Endodermal cell (in vitro differentiated cells): Measurements from ENCODE around the gene RPTOR. TPM values are rescaled to one million over a fixed set of nuclear protein-coding genes. Genes with fewer than 3 reads are reported as not detected.

Source experiments
- DNase-seq: peaks from one replicate; pipeline ENCODE4 v3.0.0-alpha.2; 2017
- H3K27ac ChIP-seq: 2 replicates; pipeline ENCODE4 v1.5.1; 2013; ENCODE audit warnings: mild to moderate bottlenecking, low read depth, low read length, moderate library complexity
- H3K27me3 ChIP-seq: 2 replicates; pipeline ENCODE4 v1.6.1; 2013; ENCODE audit warnings: mild to moderate bottlenecking, low read length, moderate library complexity; ENCODE audit not compliant: insufficient read depth, control insufficient read depth, poor library complexity, severe bottlenecking
- H3K36me3 ChIP-seq: 2 replicates; pipeline ENCODE4 v1.7.0; 2013; ENCODE audit warnings: mild to moderate bottlenecking, low read length, moderate library complexity; ENCODE audit not compliant: control insufficient read depth, insufficient read depth
- H3K4me1 ChIP-seq: one replicate; pipeline ENCODE4 v1.7.0; 2013; ENCODE audit warnings: low read length; ENCODE audit not compliant: control insufficient read depth, insufficient read depth
- H3K4me3 ChIP-seq: 2 replicates; pipeline ENCODE4 v1.5.1; 2013; ENCODE audit warnings: mild to moderate bottlenecking, low read length, moderate library complexity
- H3K9ac ChIP-seq: 2 replicates; pipeline ENCODE4 v1.6.1; 2013; ENCODE audit warnings: mild to moderate bottlenecking, low read length, moderate library complexity; ENCODE audit not compliant: poor library complexity, severe bottlenecking; ENCODE audit errors: extremely low read depth
- H3K9me3 ChIP-seq: 2 replicates; pipeline ENCODE4 v1.6.1; 2013; ENCODE audit warnings: mild to moderate bottlenecking, low read length, moderate library complexity; ENCODE audit not compliant: control insufficient read depth
- H3K27ac Mint-ChIP-seq: 2 replicates; pipeline ENCODE4 v1.8.0; 2020; ENCODE audit warnings: mixed read lengths
- H3K27me3 Mint-ChIP-seq: 2 replicates; pipeline ENCODE4 v1.8.0; 2021; ENCODE audit warnings: mild to moderate bottlenecking, mixed read lengths; ENCODE audit not compliant: insufficient read depth
- H3K36me3 Mint-ChIP-seq: 2 replicates; pipeline ENCODE4 v1.8.0; 2020; ENCODE audit warnings: low read depth, mixed read lengths
- H3K4me1 Mint-ChIP-seq: 2 replicates; pipeline ENCODE4 v1.8.0; 2020; ENCODE audit warnings: mixed read lengths
- H3K4me3 Mint-ChIP-seq: 2 replicates; pipeline ENCODE4 v1.8.0; 2020; ENCODE audit warnings: mild to moderate bottlenecking, moderate library complexity, mixed read lengths
- H3K9me3 Mint-ChIP-seq: 2 replicates; pipeline ENCODE4 v1.8.0; 2020; ENCODE audit warnings: mild to moderate bottlenecking, mixed read lengths
- CTCF ChIP-seq: fragments of 200-600 bp; sonication (generic); conservative IDR thresholded peaks from 2 replicates; pipeline ENCODE4 v1.5.0; 2021; ENCODE audit warnings: antibody characterized with exemption, mild to moderate bottlenecking
- WGBS, 2 experiments: methylation state at CpG; one replicate each; pipeline versions ENCODE4 v1.1.5 to v1.1.7; 2013; ENCODE audit warnings: missing lambda C conversion rate in 2 of 2, mixed read lengths in 1 of 2; ENCODE audit not compliant: insufficient coverage in 1 of 2, insufficient read length in 1 of 2; 5-methylcytosine and 5-hydroxymethylcytosine counted together
- total RNA-seq, 2 donors: library from RNA; stranded (reverse); fragmentation: NEBNext Ultra II Directional in 1 of 2; extraction: Animal tissue kit (Norgen Biotek cat#: 25700) in 1 of 2; gene quantifications; 2 replicates in 1 of 2; 3 replicates in 1 of 2; pipeline ENCODE4 v1.2.1, GENCODE V29; 2021

The RPTOR gene
- total RNA-seq, 2 donors from 2014 or later = 45.1 to 53.4 TPM

DNA sequence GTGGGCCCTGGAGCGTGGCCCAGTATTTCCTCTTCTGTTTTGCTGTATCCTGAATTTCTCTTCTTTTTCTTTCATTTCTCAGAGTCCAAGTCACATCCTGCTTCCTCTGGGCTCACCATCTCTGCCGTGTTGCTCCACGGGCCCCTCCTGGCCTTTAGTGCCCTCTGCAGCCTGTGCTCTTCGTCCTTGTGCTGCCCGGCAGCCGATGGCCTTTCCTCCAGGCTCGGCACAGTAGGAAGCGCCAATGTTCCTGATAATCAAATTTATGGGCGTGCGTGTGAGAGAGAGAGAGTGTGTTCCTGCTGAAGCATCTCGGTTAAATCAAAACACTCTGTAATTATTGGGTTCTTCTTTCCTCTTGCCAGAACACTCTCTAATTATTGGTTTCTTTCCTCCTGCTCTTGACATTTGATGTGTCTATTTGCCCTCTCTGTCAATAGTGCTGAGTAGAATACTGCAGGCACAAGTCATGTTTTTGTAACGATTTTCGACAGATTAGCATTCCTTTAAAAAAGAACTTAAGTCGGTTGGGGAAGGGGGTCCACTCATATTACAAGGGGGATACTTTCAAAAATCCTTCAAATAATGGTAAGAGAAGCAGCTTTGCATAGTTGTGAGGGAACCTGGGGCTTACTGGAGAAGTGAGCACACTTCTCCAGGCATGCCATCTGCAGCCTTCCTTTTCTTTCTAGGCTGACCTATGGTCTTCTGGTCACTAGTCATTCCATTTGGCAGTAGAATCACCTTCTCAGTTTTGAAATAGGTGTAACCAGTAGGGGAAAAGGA, 126.6 kb downstream of the RPTOR start:
- H3K27me3 Mint-ChIP-seq = no peaks in the 10 kb centered on the region
- TF ChIP-seq CTCF = no peak
- Histone ChIP-seq H3K9ac (no peak overlapping the region), H3K27ac (no peak overlapping the region), H3K9me3 (no peaks in the 10 kb centered on the region), H3K4me1 (peaks cover 14% of the 10 kb centered on the region), H3K4me3 (no peak overlapping the region), H3K27me3 (no peaks in the 10 kb centered on the region), H3K36me3 (peaks cover 6% of the 10 kb centered on the region)
- no peaks in the 10 kb centered on the region for H3K9me3 Mint-ChIP-seq
- peaks cover 27% of the 10 kb centered on the region for H3K4me1 Mint-ChIP-seq
- H3K27ac Mint-ChIP-seq = peak overlapping the region; percentile 30
- DNase-seq = no peak
- peaks cover 2% of the 10 kb centered on the region for H3K36me3 Mint-ChIP-seq
- WGBS, 2 experiments = 88 to 92% methylated on average over 10 to 14 of the region's 14 CpGs
- H3K4me3 Mint-ChIP-seq = no peak overlapping the region

- H3K4me1 Mint-ChIP-seq = peaks cover 27% of the 10 kb centered on the region
These were observed 127.1 kb downstream of the RPTOR start for GRCh38 chr17:80671825-80672110.

DNA sequence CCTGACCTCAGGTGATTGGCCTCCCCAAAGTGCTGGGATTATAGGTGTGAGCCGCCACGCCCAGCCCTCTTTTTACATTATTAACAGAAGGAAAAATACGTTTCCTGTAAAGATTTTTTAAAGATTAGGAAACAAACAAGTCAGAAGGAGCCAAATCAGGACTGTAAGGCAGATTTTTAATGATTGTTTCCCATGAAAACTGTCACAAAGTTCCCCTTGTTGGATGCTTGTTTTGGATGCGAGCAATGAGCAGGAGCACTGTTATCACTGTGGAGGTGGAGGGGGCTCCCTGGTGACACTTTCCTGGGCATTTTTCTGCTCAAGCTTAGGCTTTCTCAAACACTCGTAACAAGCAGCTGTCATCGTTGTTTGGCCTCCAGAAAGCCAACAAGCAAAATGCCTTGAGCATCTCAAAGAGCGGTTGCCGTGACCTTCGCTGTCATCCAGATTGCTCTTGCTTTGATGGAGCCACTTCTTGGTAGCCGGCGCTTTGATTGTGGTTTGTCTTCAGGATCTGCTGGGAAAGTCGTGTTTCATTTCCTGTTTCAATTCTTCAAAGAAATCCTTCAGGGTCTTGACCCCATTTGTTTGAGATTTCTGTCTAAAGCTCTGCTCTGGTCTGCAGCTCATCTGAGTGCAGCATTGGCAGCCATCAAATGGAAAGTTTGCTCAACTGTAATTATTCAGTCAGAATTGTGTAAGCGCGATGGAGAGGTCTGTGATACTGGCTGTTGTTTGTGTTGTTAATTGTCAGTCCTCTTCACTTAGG, 128.7 kb downstream of the RPTOR start:
- no peaks in the 10 kb centered on the region for H3K9me3 Mint-ChIP-seq
- peaks cover 14% of the 10 kb centered on the region for H3K4me1 Mint-ChIP-seq
- H3K36me3 Mint-ChIP-seq = peaks cover 2% of the 10 kb centered on the region
- Histone ChIP-seq H3K36me3 (no peaks in the 10 kb centered on the region), H3K4me3 (no peak overlapping the region), H3K9me3 (no peaks in the 10 kb centered on the region), H3K9ac (no peak overlapping the region), H3K4me1 (peaks cover 5% of the 10 kb centered on the region), H3K27me3 (no peaks in the 10 kb centered on the region), H3K27ac (peak overlapping the region; percentile 14)
- 80 to 90% methylated on average over 12 to 14 of the region's 14 CpGs for WGBS, 2 experiments
- no peak for TF ChIP-seq CTCF
- no peaks in the 10 kb centered on the region for H3K27me3 Mint-ChIP-seq
- DNase-seq = peak; percentile 45
- no peak overlapping the region for H3K27ac Mint-ChIP-seq
- H3K4me3 Mint-ChIP-seq = no peak overlapping the region

More at GRCh38 chr17:80671825-80672110, 127.1 kb downstream of the RPTOR start:
- Histone ChIP-seq H3K9me3 (no peaks in the 10 kb centered on the region), H3K4me3 (no peak overlapping the region), H3K4me1 (peaks cover 14% of the 10 kb centered on the region), H3K9ac (no peak overlapping the region), H3K27me3 (no peaks in the 10 kb centered on the region), H3K27ac (no peak overlapping the region), H3K36me3 (peaks cover under 1% of the 10 kb centered on the region)
- Mint-ChIP-seq H3K27me3 (no peaks in the 10 kb centered on the region), H3K36me3 (peaks cover 2% of the 10 kb centered on the region), H3K4me3 (no peak overlapping the region), H3K27ac (no peak overlapping the region), H3K9me3 (no peaks in the 10 kb centered on the region)
- WGBS, 2 experiments = 97 to 100% methylated on average over 5 of the region's 5 CpGs
- TF ChIP-seq CTCF = no peak
- DNase-seq = no peak
